ENCODE measurements around the gene ATP1B3. TPM values are rescaled to one million over a fixed set of nuclear protein-coding genes. Genes with fewer than 3 reads are reported as not detected.
A peak's percentile ranks its signal among the peaks of the same experiment; 100 is the strongest.

ATP1B3 gene
- total RNA-seq, 1 donor from 2014 or later = 108 TPM

DNA sequence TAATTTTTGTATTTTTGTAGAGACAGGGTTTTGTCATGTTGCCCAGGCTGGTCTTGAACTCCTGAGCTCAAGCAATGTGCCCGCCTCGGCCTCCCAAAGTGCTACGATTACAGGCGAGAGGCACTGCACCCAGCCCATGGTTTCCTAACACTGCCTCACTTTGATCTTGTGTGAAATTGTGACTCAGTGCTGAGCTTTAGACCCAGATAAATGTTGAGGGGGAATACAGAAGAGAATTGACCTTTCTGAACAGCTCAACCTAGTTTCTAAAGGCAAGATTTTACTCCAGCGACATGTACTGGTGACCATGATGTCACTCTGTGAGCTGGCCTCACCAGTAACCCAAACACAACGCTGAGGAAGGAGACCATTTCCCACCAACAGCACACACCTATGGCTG lies 73.5 kb downstream of the ATP1B3 start:
- H3K27me3 ChIP-seq = no peaks in the 10 kb centered on the region
- peaks cover 3 to 19% of the 10 kb centered on the region in 2 donors for H3K36me3 ChIP-seq
- H3K27ac ChIP-seq = no peak overlapping the region
- DNase-seq (ENCODE audit: low spot score in 2 of 2) = no peak
- peaks cover 0 to under 1% of the 10 kb centered on the region in 2 donors for H3K4me1 ChIP-seq
- no peak for TF ChIP-seq CTCF (IDR thresholded peaks at IDR 0.05)
- intact Hi-C loops (cut with DNase I) = no loop called here
- H3K9me3 ChIP-seq = no peaks in the 10 kb centered on the region
- no peak overlapping the region for H3K4me3 ChIP-seq

GRCh38 chr3:141950572-141951493 lies 74.4 kb downstream of the ATP1B3 start:
- Histone ChIP-seq H3K27me3 (no peaks in the 10 kb centered on the region), H3K9me3 (no peaks in the 10 kb centered on the region), H3K36me3 (peaks cover 3 to 19% of the 10 kb centered on the region in 2 donors), H3K27ac (no peak overlapping the region), H3K4me1 (peaks cover 0 to 3% of the 10 kb centered on the region in 2 donors), H3K4me3 (no peak overlapping the region)
- DNase-seq (ENCODE audit: low spot score in 2 of 2) = no peak
- no peak for TF ChIP-seq CTCF (IDR thresholded peaks at IDR 0.05)
- intact Hi-C loops (cut with DNase I) = no loop called here

GRCh38 chr3:141952611-141953010 lies 76.2 kb downstream of the ATP1B3 start:
- DNase-seq (ENCODE audit: low spot score in 2 of 2) = no peak
- H3K9me3 ChIP-seq = no peaks in the 10 kb centered on the region
- no peak for TF ChIP-seq CTCF (IDR thresholded peaks at IDR 0.05)
- H3K4me1 ChIP-seq = peaks cover 0 to 3% of the 10 kb centered on the region in 2 donors
- intact Hi-C loops (cut with DNase I) = no loop called here
- H3K27me3 ChIP-seq = no peaks in the 10 kb centered on the region
- no peak overlapping the region for H3K4me3 ChIP-seq
- peaks cover 3 to 19% of the 10 kb centered on the region in 2 donors for H3K36me3 ChIP-seq
- H3K27ac ChIP-seq = no peak overlapping the region

DNA sequence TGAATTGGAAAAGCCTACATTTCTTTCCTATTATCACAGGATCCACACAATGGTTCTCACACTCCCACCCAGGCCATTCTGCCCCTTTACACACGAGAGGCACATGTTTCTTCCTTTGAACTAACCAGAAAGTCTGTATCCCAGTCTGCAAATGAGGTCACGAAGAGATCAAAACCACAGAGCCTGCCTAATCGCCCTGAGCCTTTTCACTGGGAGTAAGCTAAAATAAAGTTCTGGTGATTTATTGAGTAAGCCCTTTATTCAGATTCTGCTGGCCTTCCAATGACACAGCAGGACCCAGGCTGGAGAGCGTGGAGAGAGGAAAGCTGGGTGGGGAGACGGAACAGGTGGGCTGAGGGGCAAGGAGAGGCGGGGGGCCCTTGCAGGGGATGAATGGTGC lies 78.7 kb downstream of the ATP1B3 start:
- TF ChIP-seq CTCF (IDR thresholded peaks at IDR 0.05) = no peak
- intact Hi-C loops (cut with DNase I) = no loop called here
- Histone ChIP-seq H3K36me3 (peaks cover 3 to 17% of the 10 kb centered on the region in 2 donors), H3K4me3 (no peak overlapping the region), H3K27ac (no peak overlapping the region), H3K27me3 (no peaks in the 10 kb centered on the region), H3K4me1 (peaks cover 0 to 5% of the 10 kb centered on the region in 2 donors), H3K9me3 (no peaks in the 10 kb centered on the region)
- no peak for DNase-seq (ENCODE audit: low spot score in 2 of 2)

GRCh38 chr3:141959589-141960554 lies 83.4 kb downstream of the ATP1B3 start:
- no peak for DNase-seq (ENCODE audit: low spot score in 2 of 2)
- H3K27me3 ChIP-seq = no peaks in the 10 kb centered on the region
- H3K9me3 ChIP-seq = no peaks in the 10 kb centered on the region
- TF ChIP-seq CTCF (IDR thresholded peaks at IDR 0.05) = no peak
- H3K27ac ChIP-seq = peak overlapping the region; percentile 76
- H3K4me1 ChIP-seq = peaks cover 0 to 12% of the 10 kb centered on the region in 2 donors
- intact Hi-C loops (cut with DNase I) = loop anchor here (5.0 kb wide), 1 partner anchor 317 kb away; no protein-coding TSS in a partner anchor
- peaks cover 0 to 13% of the 10 kb centered on the region in 2 donors for H3K36me3 ChIP-seq
- no peak overlapping the region for H3K4me3 ChIP-seq

Measured in ascending aorta (tissue), 2 donors.